Activated CD4-positive, alpha-beta T cell treated with anti-CD3 and anti-CD28 coated beads, Interleukin-2, amount 50 U/mL, for 24 hours (primary cell): Measurements from ENCODE around the gene TLCD4.
"Not testable (repeated sequence)": the region's sequence is repeated elsewhere in the genome, so short reads cannot be mapped to it uniquely, and the experiment has no call there.

Experiments used
- DNase-seq, 2 donors: peaks; one replicate each; pipeline ENCODE4 v3.0.0-alpha.2; 2020; ENCODE audit warnings: low read depth in 1 of 2, low spot score in 1 of 2

Gene TLCD4, protein sequence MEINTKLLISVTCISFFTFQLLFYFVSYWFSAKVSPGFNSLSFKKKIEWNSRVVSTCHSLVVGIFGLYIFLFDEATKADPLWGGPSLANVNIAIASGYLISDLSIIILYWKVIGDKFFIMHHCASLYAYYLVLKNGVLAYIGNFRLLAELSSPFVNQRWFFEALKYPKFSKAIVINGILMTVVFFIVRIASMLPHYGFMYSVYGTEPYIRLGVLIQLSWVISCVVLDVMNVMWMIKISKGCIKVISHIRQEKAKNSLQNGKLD

DNA sequence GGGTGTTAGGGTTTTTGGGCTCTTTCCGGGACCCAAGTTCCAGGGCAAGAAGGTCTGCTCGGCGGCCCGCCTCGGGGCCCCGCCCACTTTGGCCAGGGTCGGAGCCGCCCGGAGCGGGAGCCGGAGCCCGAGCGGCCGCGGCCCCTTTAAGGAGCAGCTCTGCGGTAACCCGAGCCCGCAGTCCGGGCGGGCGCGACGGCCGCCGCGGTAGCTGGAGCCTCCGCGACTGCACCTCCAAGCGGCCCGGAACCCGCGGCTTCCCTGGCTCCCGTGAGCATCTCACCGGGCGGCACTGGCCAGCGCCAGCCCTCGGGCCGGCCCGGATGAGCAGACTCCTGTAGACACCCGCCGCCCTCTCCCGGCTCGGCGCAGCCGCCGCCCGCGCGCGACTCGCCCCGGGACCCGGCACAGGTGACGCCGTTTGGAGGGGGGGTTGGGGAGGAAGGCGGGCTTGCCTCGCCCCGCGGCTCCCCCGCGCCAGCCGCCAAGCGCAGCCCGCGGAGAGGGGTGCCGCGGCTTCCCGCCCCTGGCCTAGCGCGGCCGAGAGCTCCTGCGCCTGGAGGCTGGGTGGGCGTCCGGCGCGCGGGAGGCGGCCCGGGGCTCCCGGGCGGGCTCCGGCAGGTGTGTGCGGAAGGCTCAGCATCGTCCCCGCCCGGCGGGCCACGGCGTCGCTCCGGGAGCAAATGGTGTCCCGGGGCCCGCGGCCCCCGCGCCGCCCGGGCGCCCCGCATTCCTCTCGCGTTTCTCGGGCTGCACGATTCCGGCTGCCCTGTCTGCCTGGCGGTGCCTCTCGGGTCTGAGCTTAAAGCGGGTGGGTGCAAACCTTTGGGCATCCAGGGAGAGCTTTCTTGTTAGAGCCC is at the start of gene TLCD4:
TLCD4 (plus strand) TSS at position 149 of the 860 bp plus-strand sequence. CDS start 26,547 bp downstream, outside the sequence.
- peak; percentile 3 to 17 for DNase-seq

- no peak for DNase-seq
Measured at GRCh38 chr1:95067568-95067967, 49.6 kb upstream of the TLCD4 start.

GRCh38 chr1:95068956-95069709 is 48.0 kb upstream of the TLCD4 start:
- DNase-seq, result no peak

- no peak for DNase-seq
Measured at GRCh38 chr1:95069710-95070093, 47.5 kb upstream of the TLCD4 start.

GRCh38 chr1:95071539-95071938 is 45.6 kb upstream of the TLCD4 start:
- no peak for DNase-seq

- DNase-seq, result no peak
Measured at GRCh38 chr1:95072117-95072516, 45.0 kb upstream of the TLCD4 start.

- DNase-seq, result peak; percentile 87 to 90
Measured at GRCh38 chr1:95072532-95073419, 44.4 kb upstream of the TLCD4 start, which contains the start of gene ALG14. ALG14 (minus strand) TSS chr1:95072951; CDS start chr1:95072898, 53 bp downstream.

- DNase-seq, result no peak
Measured at GRCh38 chr1:95073446-95073845, 43.7 kb upstream of the TLCD4 start.

GRCh38 chr1:95076034-95076433 is 41.1 kb upstream of the TLCD4 start:
- DNase-seq, result no peak

GRCh38 chr1:95080446-95080845 is 36.7 kb upstream of the TLCD4 start:
- no peak for DNase-seq

DNA sequence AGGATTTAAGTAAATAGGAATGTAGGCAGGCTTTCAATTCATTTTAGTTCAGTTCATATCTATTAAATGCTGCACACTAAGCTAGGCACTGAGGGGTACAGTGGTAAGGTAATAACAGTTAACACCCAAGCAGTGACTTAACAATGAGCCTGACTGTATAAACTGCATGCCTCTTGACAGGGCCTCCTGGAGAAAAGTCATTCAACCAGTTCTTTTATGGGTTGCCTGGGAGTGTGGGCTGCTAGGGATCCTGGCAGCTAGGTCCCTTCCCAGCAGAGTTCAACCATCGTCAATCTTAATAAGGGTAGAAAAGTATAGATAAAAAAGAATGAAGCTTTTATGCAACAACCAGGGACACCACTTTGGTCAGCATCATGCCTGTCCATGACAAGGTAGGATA is 36.3 kb upstream of the TLCD4 start:
- DNase-seq, result no peak

DNA sequence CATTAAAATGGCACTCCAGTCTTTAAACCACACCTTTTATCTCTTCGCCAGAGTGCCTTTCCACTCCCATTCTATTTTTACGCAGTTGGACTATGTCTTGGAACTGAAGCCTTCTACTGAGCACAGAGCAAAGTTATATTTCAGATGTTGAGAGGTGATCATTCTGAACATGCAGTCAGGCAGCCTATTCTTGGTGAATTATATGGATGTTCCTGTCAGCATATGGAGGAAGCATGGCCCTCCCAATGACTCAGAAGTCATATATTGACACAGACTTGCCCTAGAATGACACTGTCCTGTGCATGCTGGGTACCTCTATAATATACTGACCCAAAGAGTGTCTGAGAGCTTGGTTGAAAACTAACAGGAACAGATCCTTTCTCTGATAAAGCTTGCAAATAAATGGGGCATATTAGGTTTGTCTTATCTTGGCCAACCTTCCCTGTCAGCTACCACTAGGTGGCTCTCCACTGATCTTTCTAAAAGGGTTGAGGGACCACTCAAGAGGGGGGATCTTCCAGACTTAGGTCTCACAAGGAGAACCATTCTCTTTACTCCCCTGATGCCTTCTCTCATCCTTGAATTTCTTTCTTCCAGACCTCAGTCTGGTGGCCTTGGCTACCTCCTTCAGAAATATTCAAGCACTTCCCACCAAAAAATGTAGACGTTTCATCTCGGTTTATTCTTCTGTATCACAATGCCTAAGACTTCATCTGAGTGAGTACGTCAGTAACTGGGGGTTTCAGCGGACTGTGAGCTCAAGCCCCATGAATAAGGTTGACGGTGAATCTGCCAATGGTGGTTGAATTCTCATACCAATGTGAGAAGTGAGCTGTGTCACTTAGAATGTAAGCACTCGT is 32.6 kb upstream of the TLCD4 start:
- DNase-seq, result no peak

DNA sequence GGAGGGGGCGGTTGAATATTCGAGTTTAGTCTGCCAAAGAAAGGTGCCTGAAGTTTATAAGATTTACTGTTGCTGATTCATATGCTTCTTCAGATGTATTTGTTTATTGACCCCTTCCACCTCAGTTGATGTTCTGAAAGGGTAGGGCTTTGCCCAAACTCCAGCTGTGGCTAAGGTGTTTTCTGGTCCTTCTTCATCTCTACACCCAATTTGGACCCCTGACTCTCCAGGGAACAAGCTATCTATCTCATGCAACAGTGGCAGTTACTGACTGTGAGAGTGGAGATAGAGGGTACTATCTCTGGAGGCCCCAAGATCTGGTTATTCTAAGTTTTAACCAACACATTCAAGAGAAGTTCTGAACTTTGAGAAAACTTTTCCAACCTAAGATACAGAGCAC is 31.8 kb upstream of the TLCD4 start:
- no peak for DNase-seq

- no peak for DNase-seq
Measured at GRCh38 chr1:95086949-95087533, 30.1 kb upstream of the TLCD4 start.

GRCh38 chr1:95088303-95088702 is 28.9 kb upstream of the TLCD4 start:
- no peak for DNase-seq

GRCh38 chr1:95089650-95090287 is 27.4 kb upstream of the TLCD4 start:
- no peak for DNase-seq

GRCh38 chr1:95091290-95091689 is 25.9 kb upstream of the TLCD4 start:
- DNase-seq, result not testable (repeated sequence)

DNA sequence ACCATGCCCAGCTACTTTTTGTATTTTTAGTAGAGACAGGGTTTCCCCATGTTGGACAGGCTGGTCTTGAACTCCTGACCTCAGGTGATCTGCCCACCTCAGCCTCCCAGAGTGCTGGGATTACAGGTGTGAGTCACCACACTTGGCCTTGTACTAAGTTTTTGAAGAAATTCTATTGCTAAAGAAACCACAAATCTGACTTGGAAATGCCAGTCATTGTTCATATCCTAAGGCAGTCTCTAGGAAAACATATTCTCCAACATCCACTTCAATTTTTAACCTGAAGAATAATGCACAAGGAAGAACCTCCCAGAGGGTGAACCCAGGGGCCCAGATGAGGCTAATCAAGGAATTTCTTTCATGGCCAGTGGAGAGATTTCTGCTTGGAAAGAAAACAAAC is 24.3 kb upstream of the TLCD4 start:
- not testable (repeated sequence) for DNase-seq

DNA sequence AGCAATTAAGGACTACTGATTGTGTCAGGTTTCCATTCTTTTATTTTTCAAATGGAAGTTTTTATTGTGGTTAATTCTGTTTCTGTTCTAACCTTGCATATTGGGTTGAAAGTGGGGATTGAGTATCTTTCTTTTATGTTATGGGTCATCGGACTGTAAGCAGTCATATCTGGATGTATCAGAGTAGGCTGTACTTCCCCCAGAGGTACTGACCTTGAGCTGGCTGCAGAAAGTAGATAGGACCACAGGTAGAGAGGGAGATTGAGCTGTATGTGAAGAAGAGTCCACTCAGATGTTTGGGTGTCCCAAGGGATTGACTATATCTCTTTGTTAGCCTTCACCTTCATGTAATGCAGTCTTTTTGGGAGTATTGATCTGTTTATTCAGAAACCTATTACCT is 23.9 kb upstream of the TLCD4 start:
- DNase-seq, result no peak
